Rectal smooth muscle tissue (tissue), 1 donor: ENCODE data around the gene BHLHA15.

Experiments used
- H3K27ac ChIP-seq: one replicate; pipeline ENCODE4 v1.7.0; 2013; ENCODE audit warnings: low read depth, low read length, inconsistent platforms
- H3K27me3 ChIP-seq: one replicate; pipeline ENCODE4 v1.7.0; 2013; ENCODE audit warnings: low read length; ENCODE audit not compliant: control insufficient read depth, insufficient read depth
- H3K36me3 ChIP-seq: one replicate; pipeline ENCODE4 v1.7.0; 2013; ENCODE audit warnings: low read length; ENCODE audit not compliant: control insufficient read depth, insufficient read depth
- H3K4me1 ChIP-seq: one replicate; pipeline ENCODE4 v1.7.0; 2013; ENCODE audit warnings: low read length; ENCODE audit not compliant: control insufficient read depth, insufficient read depth
- H3K4me3 ChIP-seq: one replicate; pipeline ENCODE4 v1.7.0; 2013; ENCODE audit warnings: low read length
- H3K9ac ChIP-seq: one replicate; pipeline ENCODE4 v1.7.0; 2013; ENCODE audit warnings: low read length

BHLHA15 gene

GRCh38 chr7:98174334-98175259 lies 36.6 kb upstream of the BHLHA15 start:
- Histone ChIP-seq H3K4me1 (no peaks in the 10 kb centered on the region), H3K9ac (no peak overlapping the region), H3K4me3 (no peak overlapping the region), H3K36me3 (peaks cover 8% of the 10 kb centered on the region), H3K27ac (no peak overlapping the region), H3K27me3 (no peaks in the 10 kb centered on the region)

- no peaks in the 10 kb centered on the region for H3K27me3 ChIP-seq
- H3K36me3 ChIP-seq: peaks cover 8% of the 10 kb centered on the region
- H3K4me3 ChIP-seq: no peak overlapping the region
- H3K4me1 ChIP-seq: no peaks in the 10 kb centered on the region
- no peak overlapping the region for H3K9ac ChIP-seq
- H3K27ac ChIP-seq: no peak overlapping the region
Measured at GRCh38 chr7:98175260-98175940, 35.8 kb upstream of the BHLHA15 start.

DNA sequence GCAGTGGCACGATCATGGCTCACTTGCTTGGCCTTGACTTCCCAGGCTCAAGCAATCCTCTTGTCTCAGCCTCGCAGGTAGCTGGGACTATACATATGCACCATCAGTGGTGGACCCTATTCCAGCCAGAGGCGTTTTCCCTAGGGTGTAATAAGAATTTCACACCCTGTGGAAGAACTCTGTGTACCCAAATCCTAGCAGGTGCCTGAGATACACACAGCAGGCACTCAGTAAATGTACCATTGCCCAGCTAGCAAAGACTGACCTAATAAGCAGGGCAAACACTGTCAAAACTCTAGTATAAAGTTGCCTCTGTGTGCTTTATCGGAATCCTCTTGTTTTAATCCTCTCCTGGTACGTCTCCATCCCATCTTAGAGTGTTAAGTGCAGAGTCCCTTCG lies 33.7 kb upstream of the BHLHA15 start:
- Histone ChIP-seq H3K9ac (no peak overlapping the region), H3K4me3 (no peak overlapping the region), H3K36me3 (peaks cover 3% of the 10 kb centered on the region), H3K27me3 (no peaks in the 10 kb centered on the region), H3K27ac (no peak overlapping the region), H3K4me1 (no peaks in the 10 kb centered on the region)

GRCh38 chr7:98178321-98178720 lies 32.9 kb upstream of the BHLHA15 start:
- H3K27me3 ChIP-seq: no peaks in the 10 kb centered on the region
- no peak overlapping the region for H3K4me3 ChIP-seq
- H3K9ac ChIP-seq: no peak overlapping the region
- peaks cover 3% of the 10 kb centered on the region for H3K36me3 ChIP-seq
- no peaks in the 10 kb centered on the region for H3K4me1 ChIP-seq
- H3K27ac ChIP-seq: no peak overlapping the region

DNA sequence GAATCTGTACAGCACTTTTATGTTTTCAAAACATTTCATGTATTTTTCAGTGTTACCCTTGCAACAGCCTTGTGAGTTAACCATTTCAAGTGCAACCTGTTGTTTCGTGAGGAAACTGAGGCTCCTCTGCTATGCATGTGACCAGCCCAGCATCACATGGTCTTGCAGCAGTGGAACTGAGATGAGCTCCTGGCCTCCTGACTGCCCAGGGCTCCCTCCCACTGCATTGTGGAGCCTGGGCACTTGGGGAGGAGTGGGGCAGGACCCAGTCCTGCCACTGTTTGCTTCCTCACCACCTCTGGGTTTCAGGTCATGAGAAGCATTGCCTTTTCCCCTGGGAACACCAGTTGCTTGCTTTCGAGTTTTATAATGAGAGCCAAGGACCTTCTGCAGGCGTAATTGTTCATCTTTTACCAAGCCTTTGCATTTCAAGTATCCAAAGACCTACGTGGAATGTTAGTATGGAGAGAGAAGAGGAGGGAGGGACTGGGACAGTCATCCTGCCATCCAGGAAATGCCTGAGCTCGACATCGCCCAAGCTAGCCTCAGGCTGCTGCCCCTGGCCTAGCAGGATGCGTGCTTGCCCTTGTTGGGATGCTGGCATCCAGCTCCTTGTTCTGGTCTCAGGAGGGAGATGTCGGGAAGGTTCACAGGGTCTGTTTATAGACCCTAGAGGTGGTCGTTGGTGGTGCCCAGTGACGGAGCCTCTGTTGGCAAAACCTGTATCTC lies 32.3 kb upstream of the BHLHA15 start:
- no peak overlapping the region for H3K27ac ChIP-seq
- no peaks in the 10 kb centered on the region for H3K4me1 ChIP-seq
- H3K9ac ChIP-seq: no peak overlapping the region
- H3K36me3 ChIP-seq: peaks cover 3% of the 10 kb centered on the region
- no peaks in the 10 kb centered on the region for H3K27me3 ChIP-seq
- no peak overlapping the region for H3K4me3 ChIP-seq

- H3K4me1 ChIP-seq: no peaks in the 10 kb centered on the region
- H3K27ac ChIP-seq: no peak overlapping the region
- H3K9ac ChIP-seq: no peak overlapping the region
- H3K36me3 ChIP-seq: peaks cover 3% of the 10 kb centered on the region
- no peaks in the 10 kb centered on the region for H3K27me3 ChIP-seq
- no peak overlapping the region for H3K4me3 ChIP-seq
Measured at GRCh38 chr7:98180751-98181150, 30.5 kb upstream of the BHLHA15 start.

DNA sequence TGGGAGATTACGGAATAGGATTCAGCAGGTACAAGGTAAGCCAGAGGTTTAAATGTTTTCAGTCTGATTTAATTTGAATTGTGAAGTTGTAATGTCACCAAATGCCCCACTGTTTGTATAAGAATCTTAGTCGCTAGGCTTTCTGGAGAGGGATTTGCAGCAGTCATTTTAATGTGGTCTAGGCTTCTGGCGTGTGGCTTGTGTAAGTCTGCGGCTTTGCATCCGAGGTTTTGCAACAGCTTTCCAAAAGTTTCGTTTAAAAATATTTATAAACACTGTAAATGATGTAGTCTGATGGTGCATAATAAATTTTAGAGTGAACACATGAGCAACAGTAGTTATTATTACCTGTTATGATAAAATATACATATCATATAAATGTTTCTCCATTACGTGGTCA lies 26.1 kb upstream of the BHLHA15 start:
- Histone ChIP-seq H3K27ac (no peak overlapping the region), H3K9ac (no peak overlapping the region), H3K4me1 (no peaks in the 10 kb centered on the region), H3K36me3 (peaks cover 5% of the 10 kb centered on the region), H3K27me3 (no peaks in the 10 kb centered on the region), H3K4me3 (no peak overlapping the region)

DNA sequence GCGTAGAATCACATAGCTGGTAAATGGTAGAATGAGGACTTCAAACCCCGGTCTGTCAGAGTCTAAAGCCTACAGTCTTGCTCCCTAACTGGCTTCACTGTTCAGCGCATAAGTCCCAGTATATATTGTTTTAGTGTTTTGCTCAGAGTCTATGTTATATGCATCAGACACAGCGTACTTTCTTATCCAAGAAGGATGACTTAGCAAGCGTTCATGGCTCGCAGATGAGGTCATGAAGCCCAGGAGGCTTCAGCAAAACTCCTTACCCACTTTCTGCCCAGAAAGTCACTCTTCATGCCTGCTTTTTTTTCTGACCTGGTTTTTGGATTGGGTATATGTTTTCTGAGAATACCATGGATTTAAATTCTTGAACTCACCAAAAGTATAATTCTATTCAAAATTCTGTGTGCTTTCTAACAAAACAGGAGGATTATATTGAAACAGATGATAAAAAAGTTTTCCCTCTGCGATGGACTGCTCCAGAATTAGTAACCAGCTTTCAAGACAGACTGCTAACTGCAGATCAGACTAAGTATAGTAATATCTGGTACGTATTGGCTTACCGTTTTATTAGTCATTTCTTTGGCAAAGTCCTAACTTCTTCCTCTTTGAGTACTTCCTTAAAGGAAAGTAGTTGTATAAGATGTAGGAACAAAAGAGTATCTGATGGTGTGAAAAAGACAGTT lies 24.6 kb upstream of the BHLHA15 start:
- H3K9ac ChIP-seq: no peak overlapping the region
- H3K27me3 ChIP-seq: no peaks in the 10 kb centered on the region
- no peaks in the 10 kb centered on the region for H3K4me1 ChIP-seq
- H3K27ac ChIP-seq: peak overlapping the region; percentile 25
- no peak overlapping the region for H3K4me3 ChIP-seq
- H3K36me3 ChIP-seq: peaks cover 5% of the 10 kb centered on the region

DNA sequence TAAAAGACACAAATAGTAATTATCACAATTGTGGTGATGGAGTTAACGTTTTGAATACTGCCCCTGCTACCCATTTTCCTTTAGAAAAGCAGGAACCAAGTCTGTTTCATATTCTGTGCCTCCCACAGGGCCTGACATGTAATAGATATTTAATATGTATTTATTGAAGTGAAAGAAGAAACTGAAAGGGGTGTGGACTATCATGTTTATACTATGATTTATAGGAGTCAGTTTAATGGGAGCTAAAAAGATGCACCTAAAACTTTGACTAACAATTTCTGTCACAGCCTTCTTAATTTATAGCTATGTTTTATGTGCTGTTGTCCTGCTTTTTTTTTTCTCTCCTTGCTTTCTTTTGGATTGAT lies 24.1 kb upstream of the BHLHA15 start:
- Histone ChIP-seq H3K4me3 (no peak overlapping the region), H3K36me3 (peaks cover 8% of the 10 kb centered on the region), H3K27ac (peak overlapping the region; percentile 25), H3K27me3 (no peaks in the 10 kb centered on the region), H3K9ac (no peak overlapping the region), H3K4me1 (no peaks in the 10 kb centered on the region)

DNA sequence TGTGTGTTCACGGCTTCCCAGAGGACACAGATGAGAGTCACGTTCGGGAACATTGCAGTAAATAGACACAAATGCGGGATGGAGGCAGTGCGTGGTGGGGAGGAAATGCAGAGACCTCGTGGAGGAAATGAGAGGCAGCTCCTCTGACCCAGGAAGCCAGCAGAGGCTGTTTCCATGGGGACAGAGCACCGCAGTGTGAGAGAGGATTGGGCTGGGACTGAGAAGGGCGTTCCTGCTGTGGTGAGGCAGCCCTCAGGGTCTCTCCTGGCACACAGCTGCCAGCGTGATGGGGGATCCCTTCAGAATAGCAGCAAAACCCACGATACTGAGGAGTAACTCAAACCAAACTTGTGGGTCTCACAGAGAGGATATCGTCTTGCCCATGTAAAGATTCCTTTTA lies 21.7 kb upstream of the BHLHA15 start:
- H3K36me3 ChIP-seq: peaks cover 15% of the 10 kb centered on the region

GRCh38 chr7:98191668-98192431 lies 19.4 kb upstream of the BHLHA15 start:
- Histone ChIP-seq H3K27ac (no peak overlapping the region), H3K9ac (no peak overlapping the region), H3K4me1 (no peaks in the 10 kb centered on the region), H3K27me3 (no peaks in the 10 kb centered on the region), H3K4me3 (no peak overlapping the region), H3K36me3 (peaks cover 18% of the 10 kb centered on the region)

More for the DNA sequence above, 21.7 kb upstream of the BHLHA15 start:
- no peaks in the 10 kb centered on the region for H3K4me1 ChIP-seq
- H3K27ac ChIP-seq: no peak overlapping the region
- H3K4me3 ChIP-seq: no peak overlapping the region
- H3K27me3 ChIP-seq: no peaks in the 10 kb centered on the region
- H3K9ac ChIP-seq: no peak overlapping the region
